Sciatic nerve (tissue), 2 donors: ENCODE measurements around the gene LMAN2. TPM values are rescaled to one million over a fixed set of nuclear protein-coding genes. Genes with fewer than 3 reads are reported as not detected.

Experiments
- ATAC-seq: fragments of 200-7000 bp; cut with Tn5 transposase; one replicate; pipeline ENCODE4 v1.9.1; 2020; ENCODE audit warnings: mild to moderate bottlenecking, moderate library complexity
- DNase-seq: peaks from one replicate; pipeline ENCODE4 v3.0.0-alpha.2; 2020; ENCODE audit warnings: low spot score
- intact Hi-C: fragments of 100-400 bp; cut with DNase I; formaldehyde crosslinking; loops from one replicate; pipeline ENCODE4 v1.14.2; 2022
- total RNA-seq: library from RNA; stranded (reverse); fragmentation: NEBNext Ultra II Directional; extraction: Animal tissue kit (Norgen Biotek cat#: 25700); gene quantifications from one replicate; pipeline ENCODE4 v1.2.1, GENCODE V29; 2021
- donor health status: DM: no; HTN: no; CAD: no.
- donor health status: DM: no; HTN: no; CAD: no.

Gene LMAN2, protein sequence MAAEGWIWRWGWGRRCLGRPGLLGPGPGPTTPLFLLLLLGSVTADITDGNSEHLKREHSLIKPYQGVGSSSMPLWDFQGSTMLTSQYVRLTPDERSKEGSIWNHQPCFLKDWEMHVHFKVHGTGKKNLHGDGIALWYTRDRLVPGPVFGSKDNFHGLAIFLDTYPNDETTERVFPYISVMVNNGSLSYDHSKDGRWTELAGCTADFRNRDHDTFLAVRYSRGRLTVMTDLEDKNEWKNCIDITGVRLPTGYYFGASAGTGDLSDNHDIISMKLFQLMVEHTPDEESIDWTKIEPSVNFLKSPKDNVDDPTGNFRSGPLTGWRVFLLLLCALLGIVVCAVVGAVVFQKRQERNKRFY
- 70.0 TPM for total RNA-seq

DNA sequence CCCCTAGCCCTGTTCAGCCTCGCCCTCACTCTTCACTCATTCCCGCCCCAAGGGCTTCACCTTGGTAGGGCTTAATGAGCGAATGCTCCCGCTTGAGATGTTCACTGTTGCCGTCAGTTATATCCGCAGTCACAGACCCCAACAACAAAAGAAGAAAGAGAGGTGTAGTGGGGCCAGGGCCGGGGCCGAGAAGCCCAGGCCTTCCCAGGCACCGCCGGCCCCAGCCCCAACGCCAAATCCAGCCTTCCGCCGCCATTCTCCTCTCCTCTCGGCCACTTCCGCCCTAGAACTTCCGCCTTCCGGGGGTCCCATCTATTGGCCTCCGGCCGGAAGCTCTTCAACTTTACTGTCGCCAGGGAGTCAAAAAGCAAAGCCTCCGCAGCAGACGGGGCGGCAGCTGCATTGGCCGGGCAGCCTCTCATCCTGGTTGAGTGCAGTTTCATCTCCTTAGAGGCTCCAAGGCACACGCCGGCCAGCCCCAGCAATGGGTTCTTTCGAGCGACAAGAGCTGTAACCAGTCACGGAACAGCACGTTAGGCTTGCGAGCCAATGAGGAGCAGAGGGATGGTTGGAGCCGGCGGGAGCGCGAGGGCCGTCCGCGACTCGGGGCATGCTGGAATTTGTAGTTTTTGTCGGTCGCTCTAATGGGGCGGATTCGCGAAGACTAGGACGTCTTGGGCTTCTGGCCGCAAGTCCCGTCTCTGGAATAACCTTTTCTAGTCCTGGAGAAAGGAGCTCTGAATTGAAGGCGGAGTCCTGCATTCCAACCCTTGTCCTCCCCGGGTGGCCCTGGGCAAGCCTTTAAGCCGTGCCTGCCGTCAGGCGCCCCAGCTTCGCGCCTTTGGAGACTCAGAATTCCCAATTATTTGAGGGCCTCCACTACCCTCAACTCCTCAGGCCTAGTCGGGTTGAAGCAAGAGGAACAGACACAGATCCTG is at the start of gene LMAN2:
Gene LMAN2 (minus strand): TSS at position 277 of the 938 bp plus-strand sequence. CDS start 21 bp downstream, at position 256.
- ATAC-seq = peak; percentile 99
- intact Hi-C loops = no loop called here
- peak; percentile 95 for DNase-seq

DNA sequence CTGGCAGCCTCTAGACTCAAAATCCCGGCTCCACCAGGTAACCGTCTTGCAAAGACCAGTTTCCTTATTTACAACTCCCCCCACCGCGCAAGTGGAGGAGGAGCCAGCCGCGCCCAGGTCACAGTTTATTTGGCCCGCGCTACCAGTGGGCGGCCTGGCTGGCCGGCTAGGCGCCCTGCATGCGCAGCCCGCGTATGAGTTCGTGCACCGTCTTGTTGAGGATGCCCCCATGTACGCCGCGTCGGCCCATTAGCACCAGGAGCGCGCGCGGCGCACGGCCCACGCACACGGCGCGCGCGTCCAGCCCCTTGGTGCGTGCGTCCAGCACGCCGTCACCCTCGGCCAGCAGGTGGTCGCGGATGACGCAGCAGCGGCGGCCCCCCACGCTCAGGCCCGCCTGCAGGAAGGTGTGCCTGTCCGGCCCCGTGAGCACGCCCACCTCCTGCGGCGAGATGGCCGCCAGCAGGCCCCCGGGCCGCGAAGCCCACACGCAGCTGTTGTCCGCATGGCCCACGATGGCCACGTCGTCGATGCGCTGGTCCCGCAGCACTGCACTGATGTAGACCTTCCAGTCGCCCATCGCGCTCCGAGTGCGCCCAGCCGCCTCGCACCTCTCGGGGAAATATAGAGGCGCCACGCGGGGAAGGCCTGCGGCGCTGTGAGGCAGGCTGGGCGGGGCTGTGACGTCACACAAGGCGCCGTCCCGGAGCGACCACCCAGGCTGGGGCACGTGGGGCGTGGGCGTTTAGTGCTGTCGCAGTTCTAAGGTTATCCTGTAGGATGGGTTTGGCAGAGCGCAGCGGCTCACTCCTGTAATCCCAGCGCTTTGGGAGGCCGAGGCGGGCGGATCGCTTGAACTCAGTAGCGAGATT is 48.8 kb upstream of the LMAN2 start, which contains the start of gene PFN3:
Gene PFN3 (minus strand): TSS at position 665 of the 872 bp plus-strand sequence. CDS start 85 bp downstream, at position 580.
- intact Hi-C loops = loop anchor here (5.0 kb wide), 1 partner anchor 57 kb away; no protein-coding TSS in a partner anchor
- DNase-seq = peak; percentile 66
- no peak for ATAC-seq

DNA sequence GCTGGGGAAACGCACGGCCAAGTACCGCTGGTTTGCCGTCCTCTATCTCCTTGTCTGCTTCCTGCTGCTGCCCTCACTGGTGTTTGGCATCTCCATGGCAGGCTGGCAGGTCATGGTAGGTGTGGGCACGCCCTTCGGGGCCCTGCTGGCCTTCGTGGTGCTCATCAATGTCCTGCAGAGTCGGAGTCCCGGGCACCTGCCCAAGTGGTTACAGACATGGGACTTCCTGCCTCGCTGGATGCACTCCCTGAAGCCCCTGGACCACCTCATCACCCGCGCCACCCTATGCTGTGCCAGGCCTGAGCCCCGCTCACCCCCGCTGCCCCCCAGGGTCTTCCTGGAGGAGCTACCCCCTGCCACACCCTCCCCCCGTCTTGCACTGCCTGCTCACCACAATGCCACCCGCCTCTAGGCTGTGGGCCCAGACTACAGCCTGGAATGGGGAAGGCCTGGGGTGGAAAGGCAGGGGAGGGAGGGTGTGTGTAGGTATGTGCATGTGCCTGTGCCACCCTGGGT is 46.5 kb upstream of the LMAN2 start:
- DNase-seq (no peak), ATAC-seq (no peak)
- intact Hi-C loops = no loop called here

DNA sequence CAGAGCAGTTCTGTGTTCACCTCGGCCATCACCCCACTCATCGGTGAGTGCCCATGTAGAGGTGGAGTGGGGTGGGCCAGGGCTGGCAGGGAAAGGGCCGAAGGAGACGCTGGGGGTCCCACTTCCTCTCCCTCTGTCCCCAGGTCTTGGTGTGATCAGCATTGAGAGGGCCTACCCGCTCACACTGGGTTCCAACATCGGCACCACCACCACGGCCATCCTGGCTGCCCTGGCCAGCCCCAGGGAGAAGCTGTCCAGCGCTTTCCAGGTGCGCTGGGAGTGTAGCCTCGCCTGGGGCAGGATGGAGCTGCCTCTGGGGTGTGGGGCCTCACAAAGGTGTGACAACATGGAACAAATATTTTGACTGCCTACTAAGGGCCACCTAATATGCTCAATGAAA is 45.3 kb upstream of the LMAN2 start:
- DNase-seq (no peak), ATAC-seq (no peak)
- intact Hi-C loops = no loop called here

DNA sequence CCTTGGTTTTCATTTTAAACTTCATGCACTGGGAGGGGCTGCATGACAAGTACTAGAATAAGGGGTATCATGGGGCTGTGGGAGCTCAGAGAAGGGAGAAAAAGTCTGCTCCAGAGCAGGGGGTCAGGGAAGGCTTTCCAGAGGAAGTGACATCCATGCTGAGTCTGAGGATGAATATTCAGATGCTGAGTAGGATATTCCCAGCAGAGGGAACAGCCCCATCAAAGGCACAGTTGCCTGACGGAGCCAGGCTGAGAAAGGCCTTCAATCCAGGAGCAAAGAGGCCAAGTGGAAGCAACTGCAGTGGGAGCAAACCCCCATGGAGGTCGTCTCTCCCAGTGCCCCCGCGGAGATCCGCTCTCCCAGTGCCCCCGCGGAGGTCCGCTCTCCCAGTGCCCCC is 44.6 kb upstream of the LMAN2 start:
- no peak for DNase-seq
- no peak for ATAC-seq
- intact Hi-C loops = no loop called here

DNA sequence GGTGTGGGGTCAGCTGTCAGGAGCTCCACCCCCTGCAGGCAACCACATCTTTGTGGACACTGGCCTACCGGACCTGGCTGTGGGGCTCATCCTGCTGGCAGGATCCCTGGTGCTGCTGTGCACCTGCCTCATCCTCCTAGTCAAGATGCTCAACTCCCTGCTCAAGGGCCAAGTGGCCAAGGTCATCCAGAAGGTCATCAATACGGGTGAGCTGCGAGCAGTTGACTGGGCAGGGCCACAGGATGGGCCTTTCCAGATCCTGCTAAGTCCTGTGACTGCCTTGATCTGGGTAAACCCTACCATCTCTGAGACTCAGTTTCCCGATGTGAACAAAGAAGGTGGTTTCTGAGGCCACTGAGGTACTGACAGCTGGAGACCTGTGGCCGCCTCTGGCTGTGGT is 42.5 kb upstream of the LMAN2 start:
- no peak for DNase-seq
- intact Hi-C loops = loop anchor here (5.0 kb wide), 1 partner anchor 108 kb away; no protein-coding TSS in a partner anchor
- no peak for ATAC-seq

DNA sequence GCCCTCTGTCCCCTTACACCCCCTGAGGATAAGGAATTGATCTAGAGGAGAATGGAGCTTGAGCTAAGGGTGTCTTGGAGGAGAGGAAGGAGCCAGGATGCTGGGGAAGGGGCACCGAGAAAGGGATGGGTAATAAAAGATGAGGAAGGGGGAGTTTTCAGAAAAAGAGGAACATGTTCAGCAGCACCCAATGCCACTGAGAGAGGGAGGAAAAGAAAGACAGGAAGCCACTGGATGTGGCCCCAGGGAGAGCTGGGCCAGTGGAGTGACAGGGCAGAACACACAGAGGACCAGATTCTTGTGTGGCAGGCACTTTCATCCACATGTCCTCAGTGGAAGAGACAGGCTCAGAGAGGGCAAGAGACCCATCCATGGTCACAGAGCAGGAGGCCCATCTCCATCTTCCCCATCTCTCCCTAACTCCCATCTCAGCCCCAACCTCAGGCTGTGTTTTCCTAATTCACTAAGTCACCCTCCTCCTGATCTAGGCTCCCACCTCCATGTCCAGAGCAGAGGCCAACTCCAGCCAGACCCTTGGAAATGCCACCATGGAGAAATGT is 41.8 kb upstream of the LMAN2 start:
- DNase-seq (no peak), ATAC-seq (no peak)
- intact Hi-C loops = loop anchor here (5.0 kb wide), 1 partner anchor 109 kb away; no protein-coding TSS in a partner anchor

DNA sequence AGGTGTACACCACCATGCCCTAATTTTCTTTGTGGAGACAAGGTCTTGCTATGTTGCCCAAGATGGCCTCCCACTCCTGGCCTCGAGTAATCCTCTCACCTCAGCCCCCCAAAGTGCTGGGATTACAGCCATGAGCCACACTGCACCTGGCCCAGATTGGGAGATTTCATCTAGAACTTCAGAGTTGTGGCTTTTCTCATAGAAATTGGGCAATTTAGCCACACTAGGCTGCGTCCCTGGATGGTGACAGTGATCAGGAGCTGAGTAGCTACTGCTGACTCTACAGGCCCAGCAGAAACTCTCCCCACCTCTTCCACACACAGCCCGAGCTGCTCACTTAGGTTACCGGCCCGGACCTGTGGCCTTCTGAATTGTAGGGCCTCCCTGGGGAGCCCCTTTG is 41.3 kb upstream of the LMAN2 start:
- ATAC-seq (no peak), DNase-seq (no peak)
- intact Hi-C loops = loop anchor here (5.0 kb wide), 1 partner anchor 110 kb away; no protein-coding TSS in a partner anchor

DNA sequence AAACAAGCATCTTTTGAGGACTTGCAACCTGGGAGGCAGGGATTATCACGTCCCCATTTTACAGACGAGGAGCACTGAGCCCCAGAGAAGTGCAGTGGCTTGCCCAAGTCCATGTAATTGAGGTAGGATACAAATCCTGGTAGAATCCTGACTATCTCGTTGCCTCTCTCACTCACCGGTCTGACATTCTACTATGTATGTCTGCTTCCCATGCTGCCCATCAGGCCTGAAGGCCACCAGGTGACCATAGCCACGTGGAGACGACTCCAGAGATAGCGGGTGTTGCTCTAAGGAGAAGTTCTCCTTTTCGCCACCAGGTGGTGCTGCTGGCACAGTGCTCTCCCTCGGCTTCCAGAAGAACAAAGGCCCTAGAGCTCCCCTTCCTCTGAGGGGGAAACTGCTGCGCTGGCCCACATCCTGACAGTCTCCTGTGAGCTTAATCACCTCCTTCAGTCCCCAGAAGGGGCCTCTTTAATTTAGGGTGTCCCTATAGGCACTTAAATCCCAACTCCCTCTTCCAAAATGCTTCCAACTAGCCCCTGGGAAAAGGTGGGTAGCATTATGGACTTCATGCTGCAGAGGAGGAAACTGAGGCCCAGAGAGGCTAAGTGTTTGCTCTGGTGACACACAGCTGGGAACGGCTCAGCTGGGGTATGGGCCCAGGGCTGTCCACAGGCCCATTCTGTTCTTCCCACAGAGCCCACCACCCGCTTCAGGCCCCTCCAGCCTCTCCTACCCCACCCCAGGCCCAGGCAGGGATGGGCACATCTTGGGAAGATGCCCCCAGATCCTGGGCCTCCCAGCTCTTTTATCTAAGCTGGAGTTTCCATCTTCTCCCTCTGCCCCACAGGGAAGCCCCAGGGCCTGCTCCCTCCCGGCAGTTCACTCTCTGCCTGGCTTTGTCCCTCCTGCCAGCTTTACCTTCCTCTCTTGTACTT is 39.2 kb upstream of the LMAN2 start:
- peak; percentile 89 for ATAC-seq
- peak; percentile 87 for DNase-seq
- intact Hi-C loops = loop anchor here (5.0 kb wide), 1 partner anchor 112 kb away; no protein-coding TSS in a partner anchor

DNA sequence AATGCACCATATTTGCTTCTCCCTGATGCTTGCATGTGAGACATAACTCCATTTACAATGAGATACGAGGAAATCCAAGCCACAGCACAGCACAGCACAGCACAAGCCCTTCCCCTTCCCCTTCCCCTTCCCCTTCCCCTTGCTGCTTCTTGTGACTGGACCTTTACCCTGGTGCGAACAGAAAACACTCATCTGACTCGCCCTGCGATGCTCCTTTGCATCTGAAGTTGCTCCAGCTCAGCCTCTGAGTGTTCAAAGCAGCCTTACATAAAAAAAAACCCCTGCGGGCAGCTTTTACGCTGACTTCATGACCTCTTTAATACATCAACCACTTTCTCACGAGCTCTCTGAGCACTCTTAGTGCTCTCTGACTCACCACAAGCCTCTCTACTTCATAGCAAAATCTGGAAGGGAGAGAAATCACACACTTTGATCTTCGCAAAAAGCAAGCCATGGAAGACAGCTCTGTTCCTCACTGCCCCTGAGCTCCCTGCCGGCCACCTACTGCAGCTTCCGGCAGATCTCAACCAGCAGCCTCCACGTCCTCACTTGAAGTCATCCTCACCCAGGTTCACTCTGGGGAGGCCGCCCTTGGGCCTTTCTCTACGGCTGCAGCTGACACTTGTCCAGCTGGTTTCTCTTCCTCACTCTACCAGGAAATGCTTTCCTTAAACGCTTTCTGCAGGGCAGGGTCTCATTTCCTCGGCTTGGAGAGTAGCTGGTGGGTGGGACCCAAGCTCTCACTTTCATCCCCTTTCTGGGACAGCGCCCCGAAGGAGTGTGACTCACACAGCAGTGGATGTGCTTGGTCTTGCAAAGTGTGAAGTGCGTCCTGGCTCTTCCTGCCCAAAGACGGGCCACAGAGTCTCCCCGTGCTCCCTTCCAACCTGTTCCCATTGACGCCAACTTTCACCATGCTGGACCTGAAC is 38.0 kb upstream of the LMAN2 start:
- no peak for DNase-seq
- intact Hi-C loops = loop anchor here (5.0 kb wide), 1 partner anchor 113 kb away; no protein-coding TSS in a partner anchor

DNA sequence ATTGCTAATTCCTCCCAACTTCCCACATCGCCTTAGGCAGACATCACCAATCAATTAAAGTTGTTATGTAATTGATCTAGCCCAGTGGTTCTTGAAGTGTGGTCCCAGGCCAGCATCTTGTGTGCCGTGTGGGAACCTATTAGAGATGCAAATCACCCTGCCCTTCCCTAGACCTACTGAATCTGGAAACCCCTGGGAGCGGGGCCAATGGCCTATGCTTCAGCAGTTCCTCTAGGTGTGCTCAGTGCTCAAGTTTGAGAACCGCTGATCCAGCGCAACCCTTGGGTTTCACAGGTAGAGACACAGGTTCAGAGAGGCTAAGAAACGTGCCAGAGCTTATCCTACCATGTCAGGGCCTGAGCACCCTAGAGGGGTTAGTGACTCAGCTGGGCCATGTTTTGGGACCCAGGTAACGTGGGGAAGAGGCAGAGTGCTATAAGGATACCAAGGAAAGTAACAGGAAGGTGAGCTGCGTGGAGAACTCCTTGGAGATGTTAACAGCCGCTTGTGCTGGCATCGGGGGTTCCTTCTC is 37.1 kb upstream of the LMAN2 start:
- intact Hi-C loops = no loop called here
- ATAC-seq = no peak
- no peak for DNase-seq

More for the DNA sequence above, 38.0 kb upstream of the LMAN2 start:
- no peak for ATAC-seq

DNA sequence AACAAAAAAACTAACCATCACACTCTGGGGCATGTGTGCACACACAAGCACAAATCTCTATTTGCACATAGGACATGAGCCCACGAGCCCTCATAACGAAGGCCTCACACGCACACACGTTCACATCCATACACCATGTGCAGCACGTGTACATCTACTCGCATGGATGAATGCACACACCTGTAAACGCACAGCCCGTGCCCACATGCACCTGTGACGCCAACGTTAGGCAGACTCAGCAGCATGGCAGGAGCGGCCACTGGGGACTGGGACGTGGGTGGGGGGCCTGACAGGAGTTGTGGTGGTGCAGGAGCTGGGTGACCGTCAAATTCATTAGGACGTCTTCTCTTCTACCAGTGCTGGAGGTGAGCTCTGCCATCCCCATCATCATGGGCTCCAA is 35.9 kb upstream of the LMAN2 start:
- ATAC-seq (no peak), DNase-seq (no peak)
- intact Hi-C loops = no loop called here

DNA sequence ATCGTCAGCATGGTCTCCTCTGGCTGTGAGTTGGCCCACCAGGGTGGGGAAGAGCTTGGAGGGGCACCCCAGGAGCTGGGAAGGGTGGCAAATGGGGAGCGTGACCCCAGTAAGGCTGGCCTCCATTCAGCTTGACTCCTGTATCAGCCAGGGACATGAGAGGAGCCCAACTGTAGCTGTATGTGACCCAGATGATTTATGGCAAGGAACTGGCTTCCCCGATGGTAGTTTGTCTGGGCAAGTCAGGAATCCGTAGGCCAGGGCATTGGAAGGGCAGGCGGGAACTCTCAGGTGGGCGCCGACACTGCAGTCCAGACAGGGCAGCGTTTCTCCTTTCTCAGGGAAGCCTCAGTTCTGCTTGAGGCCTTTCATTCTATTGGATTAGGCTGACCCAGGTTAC is 35.1 kb upstream of the LMAN2 start:
- DNase-seq (no peak), ATAC-seq (no peak)
- intact Hi-C loops = no loop called here

DNA sequence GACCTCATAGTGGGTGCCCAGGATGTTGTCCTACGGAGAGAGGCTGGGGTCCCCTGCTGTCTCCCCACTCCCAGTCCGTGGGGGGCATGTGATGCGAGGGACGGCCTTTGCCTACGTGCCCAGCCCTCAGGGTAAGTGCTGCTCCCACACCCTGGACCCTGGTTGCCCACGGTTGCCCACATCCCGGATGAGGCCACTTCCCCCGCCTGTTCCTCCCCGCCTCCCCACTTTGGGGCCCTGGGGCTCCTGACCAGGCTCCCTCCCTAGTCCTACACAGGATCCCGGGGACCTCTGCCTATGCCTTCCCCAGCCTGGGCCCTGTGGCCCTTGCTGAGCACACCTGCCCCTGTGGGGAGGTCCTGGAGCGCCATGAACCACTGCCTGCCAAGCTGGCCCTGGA is 34.3 kb upstream of the LMAN2 start:
- intact Hi-C loops = no loop called here
- no peak for ATAC-seq
- no peak for DNase-seq

DNA sequence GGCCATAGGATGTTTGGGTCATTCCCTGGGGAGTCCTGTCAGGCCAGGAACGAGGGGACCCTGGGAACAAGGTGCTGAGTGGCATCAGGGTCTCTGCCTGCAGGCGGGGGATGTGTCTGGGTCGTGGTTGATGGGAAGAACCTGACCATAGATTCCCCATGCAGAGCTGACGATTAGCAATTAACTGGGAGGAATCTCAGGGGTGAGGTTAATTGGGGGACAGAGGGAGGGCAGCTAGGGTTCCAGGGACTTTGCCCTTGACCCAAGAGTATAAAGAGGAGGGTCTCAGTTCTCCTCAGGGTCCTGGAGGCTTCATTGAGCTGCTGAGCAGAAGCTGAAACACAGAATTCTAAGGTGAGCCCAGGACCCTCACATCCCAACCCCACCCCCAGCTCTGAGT is 32.7 kb upstream of the LMAN2 start, which contains the start of gene SLC34A1:
Gene SLC34A1 (plus strand): TSS at position 301 of the 400 bp plus-strand sequence. CDS start 1,308 bp downstream, outside the sequence.
- intact Hi-C loops = no loop called here
- ATAC-seq (no peak), DNase-seq (no peak)

DNA sequence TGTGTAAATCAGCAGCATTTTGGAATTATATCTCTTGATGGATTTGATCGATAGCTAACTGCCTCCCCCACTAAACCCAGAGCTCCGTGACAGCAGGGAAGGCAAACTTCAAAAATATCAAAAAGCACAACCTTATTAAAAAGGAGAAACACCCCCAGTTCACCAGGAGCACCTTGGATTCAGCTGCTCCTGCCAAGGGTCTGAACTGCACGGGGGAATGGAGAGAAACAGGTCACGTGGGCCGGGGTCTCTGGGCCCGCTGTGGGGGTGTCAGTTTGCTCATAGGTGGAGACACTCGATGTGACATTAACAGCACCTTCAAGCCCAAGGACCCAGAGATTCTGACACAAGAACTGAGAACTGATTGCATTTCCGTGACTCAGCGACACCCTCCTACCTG is 31.7 kb upstream of the LMAN2 start:
- intact Hi-C loops = no loop called here
- ATAC-seq (no peak), DNase-seq (no peak)
